GM20000 (cell line): ENCODE measurements around the gene SLC17A7.

ENCODE experiments used
- DNase-seq: peaks from one replicate; pipeline ENCODE4 v3.0.0; 2012; ENCODE audit warnings: low spot score
- CTCF ChIP-seq: IDR thresholded peaks from 2 replicates; pipeline ENCODE4 v1.5.1; 2012; ENCODE audit warnings: mild to moderate bottlenecking, control low read depth; ENCODE audit errors: extremely low read depth, missing control alignments

Gene SLC17A7

DNA sequence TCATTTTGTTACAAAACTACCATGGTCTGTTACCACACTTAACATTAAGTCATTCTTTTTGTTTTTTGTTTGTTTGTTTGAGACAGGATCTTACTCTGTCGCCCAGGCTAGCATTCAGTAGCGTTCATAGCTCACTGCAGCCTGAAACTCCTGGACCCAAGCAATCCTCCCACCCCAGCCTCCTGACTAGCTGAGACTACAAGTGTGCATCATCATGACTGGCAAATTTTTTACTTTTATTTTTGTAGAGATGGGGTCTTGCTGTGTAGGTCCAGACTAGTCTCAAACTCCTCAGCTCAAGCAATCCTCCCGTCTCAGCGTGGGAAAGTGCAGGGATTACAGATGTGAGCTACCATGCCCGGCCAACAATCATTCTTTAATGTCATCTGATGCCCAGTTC lies 15.0 kb upstream of the SLC17A7 start:
- no peak for DNase-seq
- no peak for TF ChIP-seq CTCF

GRCh38 chr19:49455773-49456172 lies 14.4 kb upstream of the SLC17A7 start:
- no peak for TF ChIP-seq CTCF
- no peak for DNase-seq

GRCh38 chr19:49453757-49454240 lies 12.5 kb upstream of the SLC17A7 start:
- DNase-seq = peak; percentile 49
- TF ChIP-seq CTCF = no peak

GRCh38 chr19:49453013-49453756 lies 11.9 kb upstream of the SLC17A7 start, which contains the start of gene ALDH16A1:
ALDH16A1 (plus strand) TSS chr19:49453225; CDS start chr19:49453332, 107 bp downstream.
- peak; percentile 95 for DNase-seq
- TF ChIP-seq CTCF = no peak

DNA sequence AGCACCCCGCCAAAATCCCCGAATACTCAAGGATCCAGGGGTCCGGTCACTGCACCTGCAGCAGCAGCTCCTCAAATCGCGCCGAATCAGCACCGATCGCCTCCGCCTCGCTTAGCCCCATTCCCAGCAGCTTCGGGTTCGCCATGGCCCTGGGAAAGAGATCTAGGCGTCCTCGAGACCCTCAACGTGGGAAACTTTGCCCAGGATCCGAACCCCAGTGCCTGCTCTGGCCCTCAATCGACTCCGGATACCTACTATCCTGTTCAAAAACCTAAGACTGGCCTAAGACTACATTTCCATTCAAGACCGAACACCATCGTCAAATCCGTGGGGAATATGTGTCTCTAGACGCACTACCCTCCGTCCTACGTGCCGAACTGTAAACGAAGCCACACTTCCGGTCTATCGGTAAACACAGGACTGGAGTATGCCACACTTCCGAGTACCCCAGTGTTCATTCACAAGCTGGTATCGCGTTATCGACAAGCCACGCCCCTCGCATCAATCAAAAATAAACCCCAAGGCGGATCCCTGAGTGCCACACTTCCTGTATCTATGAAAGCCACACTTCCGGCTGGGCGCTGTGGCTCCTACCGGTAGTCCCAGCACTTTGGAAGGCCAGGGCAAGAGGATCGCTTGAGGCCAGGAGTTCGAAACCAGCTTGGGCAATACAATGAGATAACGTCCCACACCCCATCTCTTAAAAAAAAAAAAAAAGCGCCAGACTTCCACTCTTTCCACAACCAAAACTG lies 10.3 kb upstream of the SLC17A7 start, which contains the start of gene PIH1D1:
Gene PIH1D1 (minus strand): TSS at position 385 of the 752 bp plus-strand sequence. CDS start 240 bp downstream, at position 145.
- DNase-seq = peak; percentile 90
- TF ChIP-seq CTCF = no peak

DNA sequence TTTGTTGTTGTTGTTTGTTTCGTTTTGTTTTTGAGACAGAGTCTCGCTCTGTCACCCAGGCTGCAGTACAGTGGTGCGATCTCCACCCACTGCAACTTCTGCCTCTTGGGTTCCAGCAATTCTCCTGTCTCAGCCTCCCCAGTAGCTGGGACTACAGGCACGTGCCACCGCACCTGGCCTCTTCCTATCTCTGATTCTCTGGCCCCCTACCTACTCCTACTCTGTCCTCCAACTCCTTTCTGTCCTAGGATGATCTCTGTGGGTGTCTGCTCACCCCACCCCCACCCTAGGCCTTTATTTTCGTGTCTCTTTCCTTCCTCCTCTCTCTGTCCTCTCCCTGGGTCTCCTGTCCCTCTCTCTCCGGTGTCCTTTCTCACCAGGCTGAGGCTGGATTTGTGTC lies 9.1 kb upstream of the SLC17A7 start:
- no peak for DNase-seq
- TF ChIP-seq CTCF = no peak

GRCh38 chr19:49448432-49448786 lies 7.1 kb upstream of the SLC17A7 start:
- no peak for TF ChIP-seq CTCF
- no peak for DNase-seq
